Cardiac muscle cell (in vitro differentiated cells and primary cell): Measurements from ENCODE around the gene UNC5A. TPM values are rescaled to one million over a fixed set of nuclear protein-coding genes. Genes with fewer than 3 reads are reported as not detected.

ENCODE experiments used
- polyA plus RNA-seq: library from polyadenylated mRNA; unstranded; fragments of >200 nt; fragmentation: Nextera tagmentation; extraction: Ambion mirVana; gene quantifications from 2 replicates; pipeline ENCODE4 v1.2.1, GENCODE V29; 2016
- total RNA-seq: library from RNA; depleted of rRNA; stranded (reverse); fragments of >200 nt; gene quantifications from 2 replicates; pipeline ENCODE4 v1.2.3, GENCODE V29; 2016

Gene UNC5A
- total and polyA plus RNA-seq, 2 experiments from 2014 or later, result 0.26 to 0.86 TPM

Other genes with a start within 250 kb of the UNC5A start
- 0.27 and 0.63 TPM in 2 replicates for gene GPRIN1, start 200.4 kb upstream of the UNC5A start, total RNA-seq
- 0.79 TPM in 2 replicates for gene GPRIN1, start 200.4 kb upstream of the UNC5A start, polyA plus RNA-seq
- gene SNCB, start 180.0 kb upstream of the UNC5A start, total RNA-seq, result 1.6 and 2.4 TPM in 2 replicates
- gene SNCB, start 180.0 kb upstream of the UNC5A start, polyA plus RNA-seq, result 0.79 and 3.0 TPM in 2 replicates
- not detected in 2 replicates for gene EIF4E1B, start 179.9 kb upstream of the UNC5A start, total RNA-seq
- not detected in 2 replicates for gene EIF4E1B, start 179.9 kb upstream of the UNC5A start, polyA plus RNA-seq
- 30.2 and 42.6 TPM in 2 replicates for gene TSPAN17, start 163.1 kb upstream of the UNC5A start, total RNA-seq
- 32.0 and 32.3 TPM in 2 replicates for gene TSPAN17, start 163.1 kb upstream of the UNC5A start, polyA plus RNA-seq
- gene HK3, start 88.8 kb downstream of the UNC5A start, total RNA-seq, result not detected in 2 replicates
- not detected in 2 replicates for gene HK3, start 88.8 kb downstream of the UNC5A start, polyA plus RNA-seq
- 20.4 and 30.8 TPM in 2 replicates for gene UIMC1, start 196.2 kb downstream of the UNC5A start, total RNA-seq
- gene UIMC1, start 196.2 kb downstream of the UNC5A start, polyA plus RNA-seq, result 22.3 and 25.3 TPM in 2 replicates
- gene ZNF346, start 212.1 kb downstream of the UNC5A start, total RNA-seq, result 26.6 and 32.5 TPM in 2 replicates
- 31.0 and 32.5 TPM in 2 replicates for gene ZNF346, start 212.1 kb downstream of the UNC5A start, polyA plus RNA-seq